GM21723 (cell line): ENCODE data around the gene GPR39.

ENCODE experiments used
- ATAC-seq: cut with Tn5 transposase; IDR thresholded peaks from one replicate; pipeline ENCODE4 v1.9.1; 2021; ENCODE audit warnings: mild to moderate bottlenecking, moderate library complexity; ENCODE audit not compliant: unreplicated experiment

The GPR39 gene

GRCh38 chr2:132412021-132412420 is 4.6 kb upstream of the GPR39 start:
- no peak for ATAC-seq

- ATAC-seq, result no peak
Observed at GRCh38 chr2:132414081-132414480, 2.5 kb upstream of the GPR39 start.

GRCh38 chr2:132415256-132415914 is 1.2 kb upstream of the GPR39 start:
- ATAC-seq, result no peak

- ATAC-seq, result no peak
Observed at GRCh38 chr2:132415915-132416722, 486 bp upstream of the GPR39 start.

- no peak for ATAC-seq
Observed at GRCh38 chr2:132417430-132418035, 928 bp downstream of the GPR39 start.

GRCh38 chr2:132419235-132419634 is 2.6 kb downstream of the GPR39 start:
- ATAC-seq, result no peak

- ATAC-seq, result no peak
Observed at GRCh38 chr2:132419941-132420340, 3.3 kb downstream of the GPR39 start.

- ATAC-seq, result no peak
Observed at GRCh38 chr2:132420816-132421805, 4.5 kb downstream of the GPR39 start.

GRCh38 chr2:132422736-132423135 is 6.1 kb downstream of the GPR39 start:
- no peak for ATAC-seq

GRCh38 chr2:132424526-132425121 is 8.0 kb downstream of the GPR39 start:
- ATAC-seq, result no peak

- no peak for ATAC-seq
Observed at GRCh38 chr2:132426033-132426432, 9.4 kb downstream of the GPR39 start.

GRCh38 chr2:132426656-132427055 is 10.1 kb downstream of the GPR39 start:
- no peak for ATAC-seq

- ATAC-seq, result no peak
Observed at GRCh38 chr2:132429351-132429750, 12.7 kb downstream of the GPR39 start.

- ATAC-seq, result no peak
Observed at GRCh38 chr2:132429941-132430573, 13.5 kb downstream of the GPR39 start.

- ATAC-seq, result no peak
Observed at GRCh38 chr2:132430895-132431294, 14.3 kb downstream of the GPR39 start.

- ATAC-seq, result no peak
Observed at GRCh38 chr2:132437852-132438669, 21.5 kb downstream of the GPR39 start.

- ATAC-seq, result no peak
Observed at GRCh38 chr2:132438691-132439090, 22.1 kb downstream of the GPR39 start.

- ATAC-seq, result no peak
Observed at GRCh38 chr2:132439703-132440398, 23.2 kb downstream of the GPR39 start.
